HEK293T (cell line): ENCODE results near the gene GOLGA1.

Experiments used
- FOXK2 ChIP-seq: fragments of 450-650 bp; IDR thresholded peaks from 2 replicates; pipeline ENCODE4 v1.6.1; 2016; ENCODE audit warnings: mild to moderate bottlenecking
- HDGF ChIP-seq: fragments of 450-650 bp; IDR thresholded peaks from 2 replicates; pipeline ENCODE4 v1.6.1; 2017; ENCODE audit warnings: antibody characterized with exemption, borderline replicate concordance
- LEF1 ChIP-seq: fragments of 450-650 bp; IDR thresholded peaks from 2 replicates; pipeline ENCODE4 v1.6.1; 2017; ENCODE audit warnings: mild to moderate bottlenecking, borderline replicate concordance
- SP1 ChIP-seq: fragments of 450-650 bp; IDR thresholded peaks from 2 replicates; pipeline ENCODE4 v1.6.1; 2017
- TF ChIP-seq, protein P1 (sequence below): fragments of 450-650 bp; IDR thresholded peaks from 2 replicates; pipeline ENCODE4 v1.6.1; 2016

DNA sequence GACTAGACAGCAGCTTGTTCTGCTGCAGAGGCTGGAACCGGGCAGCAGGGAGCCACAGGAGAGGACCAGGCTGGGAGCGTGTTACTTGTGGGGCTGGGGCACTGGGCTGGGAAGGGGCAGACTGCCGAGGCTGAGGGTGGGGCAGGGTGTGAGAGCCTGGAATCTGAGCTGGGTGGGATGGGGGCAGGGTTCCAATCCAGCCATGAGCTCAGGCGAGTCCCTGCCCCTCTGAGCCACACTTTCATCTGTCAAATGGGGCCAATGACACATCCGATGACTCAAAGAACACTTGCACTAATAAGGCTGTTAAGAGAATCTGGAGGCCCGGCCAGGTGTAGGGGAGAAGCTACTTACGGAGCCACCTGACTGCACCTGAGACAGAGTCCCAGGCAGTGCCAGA is 106.3 kb downstream of the GOLGA1 start:
- TF ChIP-seq, protein P1, sequence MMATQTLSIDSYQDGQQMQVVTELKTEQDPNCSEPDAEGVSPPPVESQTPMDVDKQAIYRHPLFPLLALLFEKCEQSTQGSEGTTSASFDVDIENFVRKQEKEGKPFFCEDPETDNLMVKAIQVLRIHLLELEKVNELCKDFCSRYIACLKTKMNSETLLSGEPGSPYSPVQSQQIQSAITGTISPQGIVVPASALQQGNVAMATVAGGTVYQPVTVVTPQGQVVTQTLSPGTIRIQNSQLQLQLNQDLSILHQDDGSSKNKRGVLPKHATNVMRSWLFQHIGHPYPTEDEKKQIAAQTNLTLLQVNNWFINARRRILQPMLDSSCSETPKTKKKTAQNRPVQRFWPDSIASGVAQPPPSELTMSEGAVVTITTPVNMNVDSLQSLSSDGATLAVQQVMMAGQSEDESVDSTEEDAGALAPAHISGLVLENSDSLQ: no peak
- TF ChIP-seq LEF1: no peak
- no peak for TF ChIP-seq HDGF
- TF ChIP-seq SP1: no peak
- no peak for TF ChIP-seq FOXK2
